NOMO-1 (cell line): ENCODE measurements around the gene SNTG2.

Experiments
- DNase-seq, 2 experiments: peaks; one replicate each; lab custom pipeline; 2025; ENCODE audit not compliant: unreplicated experiment in 2 of 2; lab: John Stamatoyannopoulos, UW

The SNTG2 gene

DNA sequence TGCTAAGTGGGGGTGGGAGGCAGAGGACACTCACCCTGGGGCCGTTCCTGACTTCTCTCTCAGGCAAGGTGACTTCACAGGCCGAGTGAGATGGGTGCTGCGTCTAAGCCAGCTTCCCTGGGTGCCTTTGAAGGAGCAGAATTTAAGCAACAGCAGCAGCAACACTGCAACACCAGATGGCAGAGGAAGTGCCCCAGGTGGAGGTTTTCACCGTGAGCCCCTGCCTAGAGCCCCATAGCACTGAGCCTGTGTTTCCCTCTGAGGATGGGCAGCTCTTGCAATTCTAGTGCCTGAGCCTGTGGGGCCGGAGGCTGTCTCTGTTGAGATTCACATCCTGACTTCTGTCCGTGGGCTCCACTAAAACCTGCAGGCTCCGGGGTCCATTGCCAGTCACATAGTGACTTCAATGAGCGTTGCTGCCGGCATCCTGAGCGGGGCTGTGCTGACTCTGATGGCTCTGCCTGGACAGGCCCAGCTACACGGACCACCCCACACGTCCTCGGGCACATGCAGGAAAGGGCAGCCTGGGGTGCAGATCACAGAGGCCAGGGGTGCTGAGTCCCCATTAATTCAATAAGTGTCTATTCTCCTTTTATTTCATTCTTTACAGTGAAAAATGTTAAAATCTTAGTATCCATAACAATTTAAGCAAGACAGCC is 218.8 kb downstream of the SNTG2 start:
- DNase-seq = no peak

DNA sequence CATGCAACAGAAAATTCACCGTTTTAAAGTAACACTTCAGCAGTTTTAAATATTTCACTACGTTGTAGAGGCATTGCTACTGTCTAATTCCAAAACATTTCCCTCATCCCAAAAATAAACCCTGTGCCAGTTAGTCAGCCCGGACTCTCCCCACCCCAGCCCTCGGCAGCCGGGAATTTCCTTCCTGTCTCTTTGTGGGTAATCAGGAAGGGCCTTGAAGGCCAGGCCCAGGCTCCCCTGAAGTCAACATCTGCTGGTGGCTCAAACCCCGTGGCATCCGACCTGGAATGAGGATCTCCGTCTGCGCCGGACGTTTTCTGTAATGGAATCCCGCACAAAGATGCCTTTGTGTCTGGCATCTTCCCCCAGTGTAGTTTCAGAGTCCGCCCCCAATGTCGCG is 219.6 kb downstream of the SNTG2 start:
- no peak for DNase-seq

DNA sequence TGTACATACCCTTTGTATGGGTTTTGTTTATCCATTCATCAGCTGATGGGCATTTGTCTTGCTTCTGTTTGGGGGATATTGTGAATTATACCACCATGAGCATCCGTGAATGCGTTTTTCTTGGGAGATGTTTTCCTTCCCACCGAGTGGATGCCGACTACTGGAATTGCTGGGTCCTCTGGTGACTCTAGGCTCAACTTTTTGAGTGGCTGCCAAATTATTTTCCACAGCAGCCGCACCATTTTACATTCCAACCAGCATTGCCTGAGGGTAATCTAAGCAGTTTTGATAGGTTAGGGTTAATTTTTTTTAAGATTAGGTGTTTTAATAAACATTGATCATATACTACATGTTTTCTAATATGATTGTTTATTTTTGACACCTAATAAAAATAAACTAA is 220.1 kb downstream of the SNTG2 start:
- no peak for DNase-seq

GRCh38 chr2:1173528-1173927 is 222.9 kb downstream of the SNTG2 start:
- DNase-seq = no peak

GRCh38 chr2:1181893-1182292 is 231.2 kb downstream of the SNTG2 start:
- DNase-seq = no peak

DNA sequence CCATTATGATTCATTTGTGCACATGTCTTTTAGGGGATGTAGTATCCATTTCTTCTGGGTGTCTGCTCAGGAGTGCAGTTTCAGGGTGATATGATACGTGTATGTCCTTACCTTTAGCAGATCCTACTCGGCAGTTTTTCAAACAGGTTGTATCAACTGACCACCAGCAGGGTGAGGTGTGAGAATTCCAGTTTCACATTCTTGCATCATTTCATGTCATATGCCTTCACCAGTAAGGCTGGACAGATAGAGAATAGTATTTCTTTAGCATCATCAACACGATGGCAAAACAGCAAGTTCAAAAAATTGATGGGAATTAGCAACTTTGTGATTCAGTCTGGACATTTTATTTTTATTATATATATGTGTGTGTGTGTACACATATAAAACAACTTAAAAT is 232.7 kb downstream of the SNTG2 start:
- no peak for DNase-seq

DNA sequence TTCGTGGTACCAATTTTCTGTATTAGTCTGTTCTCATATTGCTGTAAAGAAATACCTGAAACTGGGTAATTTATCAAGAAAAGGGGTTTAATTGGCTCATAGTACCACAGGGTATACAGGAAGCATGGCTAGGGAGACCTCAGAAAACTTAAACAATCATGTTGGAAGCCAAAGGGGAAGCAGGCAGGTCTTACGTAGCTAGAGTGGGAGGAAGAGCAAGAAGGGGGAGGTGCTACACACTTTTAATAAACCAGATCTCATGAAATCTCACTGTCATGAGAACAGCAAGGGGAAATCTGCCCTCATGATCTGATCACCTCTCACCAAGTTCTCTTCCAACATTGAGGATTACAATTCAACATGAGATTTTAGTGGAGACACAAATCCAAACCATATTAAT is 235.8 kb downstream of the SNTG2 start:
- DNase-seq = no peak

DNA sequence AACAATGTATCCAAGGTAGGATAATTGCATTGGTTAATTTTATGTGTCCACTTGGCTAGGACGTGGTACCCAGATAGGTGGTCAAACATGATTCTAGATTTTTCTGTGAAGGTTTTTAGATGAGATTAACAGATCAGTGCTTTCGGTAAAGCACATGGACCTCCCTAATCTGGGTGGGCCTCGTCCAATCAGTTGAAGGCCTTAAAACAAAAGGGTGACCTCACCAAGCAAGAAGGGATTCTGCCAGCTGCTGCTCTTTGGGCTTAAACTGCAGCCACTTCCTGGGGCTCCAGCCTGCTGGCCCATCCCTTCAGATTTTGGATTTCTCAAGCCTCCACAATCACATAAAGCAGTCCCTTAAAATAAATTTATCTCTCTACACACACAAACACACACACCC is 236.5 kb downstream of the SNTG2 start:
- no peak for DNase-seq

GRCh38 chr2:1192121-1192520 is 241.5 kb downstream of the SNTG2 start:
- no peak for DNase-seq

- no peak for DNase-seq
These were observed 243.2 kb downstream of the SNTG2 start for GRCh38 chr2:1193801-1194200.

DNA sequence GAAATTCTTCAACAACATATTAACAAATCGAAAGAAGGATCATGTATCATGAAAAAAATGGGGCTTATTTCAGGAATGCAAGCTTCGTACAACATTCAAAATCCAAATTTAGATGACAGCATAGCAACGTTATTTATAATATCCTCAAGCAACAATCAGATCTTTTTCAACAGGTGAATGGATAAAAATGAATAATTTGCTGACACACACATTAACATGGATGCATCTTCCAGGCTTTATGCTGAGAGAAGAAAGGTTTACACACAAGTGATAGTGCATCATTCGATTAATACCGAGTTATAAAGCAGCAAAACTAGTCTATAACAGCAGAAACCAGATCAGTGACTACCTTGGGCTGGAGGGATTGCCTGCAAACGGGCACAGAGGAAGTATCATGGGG is 253.1 kb downstream of the SNTG2 start:
- DNase-seq = no peak

- no peak for DNase-seq
These were observed 255.2 kb downstream of the SNTG2 start for GRCh38 chr2:1205853-1206252.

DNA sequence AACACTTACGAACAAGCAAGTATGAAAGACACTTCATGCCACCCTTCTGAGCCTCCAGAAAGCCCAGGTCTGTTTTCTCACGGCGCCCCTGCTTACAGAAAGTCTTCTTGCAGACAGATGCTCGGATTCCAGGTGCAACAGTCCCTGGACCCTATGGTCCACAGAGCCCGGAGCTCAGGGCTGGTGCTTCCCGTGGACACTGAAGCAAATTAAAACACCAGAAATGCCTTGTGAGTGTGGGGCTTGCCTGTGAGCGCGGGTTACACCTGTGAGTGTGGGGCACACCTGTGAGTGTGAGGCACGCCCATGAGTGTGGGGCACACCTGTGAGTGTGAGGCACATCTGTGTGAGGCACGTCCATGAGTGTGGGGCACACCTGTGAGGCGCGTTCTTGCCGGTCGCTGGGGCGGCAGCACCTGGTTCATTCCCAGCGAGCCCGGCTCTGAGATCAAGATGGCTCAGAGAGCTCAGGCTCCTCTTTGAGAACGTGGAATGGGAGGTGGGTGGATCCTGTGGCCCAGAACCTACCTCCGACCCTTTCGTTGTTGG is 257.4 kb downstream of the SNTG2 start:
- no peak for DNase-seq

GRCh38 chr2:1208522-1208921 is 257.9 kb downstream of the SNTG2 start:
- no peak for DNase-seq

- DNase-seq = no peak
These were observed 258.6 kb downstream of the SNTG2 start for GRCh38 chr2:1209246-1209645.

DNA sequence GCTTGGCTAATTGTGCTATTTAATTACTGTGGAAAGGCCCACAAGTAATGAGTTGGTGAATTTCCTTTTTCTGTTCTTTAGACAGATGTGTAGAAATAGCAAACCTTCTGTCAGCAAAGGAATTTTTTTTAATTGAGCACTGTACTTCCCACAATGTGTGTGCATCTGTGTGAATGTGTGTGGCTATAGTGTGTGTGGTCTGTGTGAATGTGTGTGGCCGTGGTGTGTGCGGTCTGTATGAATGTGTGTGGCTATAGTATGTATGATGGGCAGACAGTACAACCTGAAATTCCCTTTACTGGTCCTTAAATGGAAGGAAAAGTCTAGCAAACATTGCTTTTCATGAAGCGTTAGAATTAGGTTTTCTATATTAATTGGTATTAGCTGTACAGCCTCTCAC is 259.1 kb downstream of the SNTG2 start:
- no peak for DNase-seq

- DNase-seq = no peak
These were observed 259.7 kb downstream of the SNTG2 start for GRCh38 chr2:1210352-1210751.

DNA sequence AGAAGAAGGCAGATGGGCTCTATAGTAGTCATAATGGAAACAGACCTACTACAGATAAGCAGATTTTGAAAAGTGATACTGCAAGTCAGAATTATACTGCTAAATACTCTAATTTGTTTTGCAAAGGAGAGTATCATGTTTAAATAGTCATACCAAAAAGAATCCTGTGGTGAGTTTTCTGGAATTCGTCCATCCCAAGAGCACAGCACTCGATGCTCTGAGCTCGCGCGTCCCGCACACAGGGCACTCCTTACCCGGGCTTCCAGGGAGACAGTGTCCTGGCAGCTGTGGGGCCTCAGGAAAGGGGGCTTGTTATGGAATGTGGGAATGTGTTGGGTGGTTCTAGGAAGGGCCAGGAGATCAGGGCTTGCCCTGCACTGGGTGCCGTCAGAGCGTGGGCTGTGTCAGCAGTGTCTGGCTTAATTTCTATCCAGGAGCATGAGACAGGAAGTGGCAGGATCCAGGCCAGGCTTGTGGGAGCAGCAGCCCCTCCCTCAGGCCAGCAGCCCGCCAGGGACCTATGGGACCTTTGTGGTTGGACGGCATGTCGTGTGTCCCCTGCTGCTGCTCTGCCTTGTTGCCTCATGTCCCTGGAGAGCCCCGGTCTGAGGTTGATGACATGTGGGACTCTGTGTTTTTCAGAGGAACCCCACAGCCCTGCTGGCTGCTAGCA is 269.4 kb downstream of the SNTG2 start:
- no peak for DNase-seq

DNA sequence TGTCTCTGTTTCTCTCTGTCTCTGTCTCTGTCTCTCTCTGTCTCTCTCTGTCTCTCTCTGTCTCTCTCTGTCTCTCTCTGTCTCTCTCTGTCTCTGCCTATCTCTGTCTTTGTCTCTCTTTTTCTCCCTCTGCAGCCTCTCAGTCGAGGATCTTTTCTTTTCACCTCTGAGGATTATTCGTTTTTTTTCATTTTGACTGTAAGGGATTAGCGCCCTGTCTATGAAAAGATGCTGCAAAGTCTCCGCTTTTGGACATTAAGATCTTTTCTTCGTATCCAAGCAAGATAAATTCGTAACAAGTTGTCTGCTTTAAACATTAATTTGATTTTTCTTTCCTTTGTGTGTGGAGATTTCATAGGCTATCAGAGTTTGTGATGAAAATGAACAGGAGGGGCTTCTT is 271.4 kb downstream of the SNTG2 start:
- DNase-seq = no peak

DNA sequence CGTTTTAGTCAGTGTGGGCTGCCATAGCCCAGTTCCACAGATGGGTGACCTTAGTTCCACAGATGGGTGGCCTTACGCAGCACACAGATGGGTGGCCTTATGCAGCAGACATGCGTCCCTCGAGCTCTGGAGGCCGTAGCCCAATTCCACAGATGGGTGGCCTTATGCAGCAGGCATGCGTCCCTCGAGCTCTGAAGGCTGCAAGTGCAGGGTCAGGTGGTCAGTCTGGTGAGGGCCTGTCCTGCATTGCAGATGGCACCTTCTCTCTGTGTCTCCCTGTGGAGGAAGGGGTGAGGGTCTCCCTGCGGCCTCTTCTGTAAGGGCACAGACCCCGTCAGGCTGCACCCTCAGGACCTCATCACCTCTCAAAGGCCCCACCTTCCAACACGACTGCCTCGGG is 273.1 kb downstream of the SNTG2 start:
- no peak for DNase-seq

- DNase-seq = no peak
These were observed 274.3 kb downstream of the SNTG2 start for GRCh38 chr2:1224901-1225300.

- no peak for DNase-seq
These were observed 276.1 kb downstream of the SNTG2 start for GRCh38 chr2:1226766-1227165.
